GM06990 (cell line): ENCODE measurements around the gene VPREB3.
"Not testable (repeated sequence)": the region's sequence is repeated elsewhere in the genome, so short reads cannot be mapped to it uniquely, and the experiment has no call there.

Source experiments
- DNase-seq: peaks from one replicate; pipeline ENCODE4 v3.0.0-alpha.2; 2011; ENCODE audit not compliant: insufficient read length; ENCODE audit errors: extremely low read depth
- H3K27me3 ChIP-seq: replicated peaks from 2 replicates; pipeline ENCODE4 v1.6.0; 2011; ENCODE audit warnings: low read length; ENCODE audit not compliant: control insufficient read depth, insufficient read depth
- H3K36me3 ChIP-seq: 2 replicates; pipeline ENCODE4 v1.5.1; 2011; ENCODE audit warnings: low read length; ENCODE audit not compliant: control insufficient read depth, insufficient read depth
- H3K4me3 ChIP-seq: replicated peaks from 2 replicates; pipeline ENCODE4 v1.5.1; 2011; ENCODE audit warnings: low read depth, mild to moderate bottlenecking, control low read depth, low read length
- TF ChIP-seq, protein P1 (sequence below): IDR thresholded peaks from 2 replicates; pipeline ENCODE4 v1.5.1; 2011; ENCODE audit warnings: low read length, control low read depth, mild to moderate bottlenecking, inconsistent platforms; ENCODE audit not compliant: insufficient read depth, poor library complexity, severe bottlenecking

VPREB3 gene

GRCh38 chr22:23744485-23744884 is 9.7 kb downstream of the VPREB3 start:
- Histone ChIP-seq H3K27me3 (no peaks in the 10 kb centered on the region), H3K4me3 (no peak overlapping the region), H3K36me3 (no peaks in the 10 kb centered on the region; the same call in none of the 2 replicates)
- TF ChIP-seq, protein P1, sequence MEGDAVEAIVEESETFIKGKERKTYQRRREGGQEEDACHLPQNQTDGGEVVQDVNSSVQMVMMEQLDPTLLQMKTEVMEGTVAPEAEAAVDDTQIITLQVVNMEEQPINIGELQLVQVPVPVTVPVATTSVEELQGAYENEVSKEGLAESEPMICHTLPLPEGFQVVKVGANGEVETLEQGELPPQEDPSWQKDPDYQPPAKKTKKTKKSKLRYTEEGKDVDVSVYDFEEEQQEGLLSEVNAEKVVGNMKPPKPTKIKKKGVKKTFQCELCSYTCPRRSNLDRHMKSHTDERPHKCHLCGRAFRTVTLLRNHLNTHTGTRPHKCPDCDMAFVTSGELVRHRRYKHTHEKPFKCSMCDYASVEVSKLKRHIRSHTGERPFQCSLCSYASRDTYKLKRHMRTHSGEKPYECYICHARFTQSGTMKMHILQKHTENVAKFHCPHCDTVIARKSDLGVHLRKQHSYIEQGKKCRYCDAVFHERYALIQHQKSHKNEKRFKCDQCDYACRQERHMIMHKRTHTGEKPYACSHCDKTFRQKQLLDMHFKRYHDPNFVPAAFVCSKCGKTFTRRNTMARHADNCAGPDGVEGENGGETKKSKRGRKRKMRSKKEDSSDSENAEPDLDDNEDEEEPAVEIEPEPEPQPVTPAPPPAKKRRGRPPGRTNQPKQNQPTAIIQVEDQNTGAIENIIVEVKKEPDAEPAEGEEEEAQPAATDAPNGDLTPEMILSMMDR, result no peak
- DNase-seq, result no peak

DNA sequence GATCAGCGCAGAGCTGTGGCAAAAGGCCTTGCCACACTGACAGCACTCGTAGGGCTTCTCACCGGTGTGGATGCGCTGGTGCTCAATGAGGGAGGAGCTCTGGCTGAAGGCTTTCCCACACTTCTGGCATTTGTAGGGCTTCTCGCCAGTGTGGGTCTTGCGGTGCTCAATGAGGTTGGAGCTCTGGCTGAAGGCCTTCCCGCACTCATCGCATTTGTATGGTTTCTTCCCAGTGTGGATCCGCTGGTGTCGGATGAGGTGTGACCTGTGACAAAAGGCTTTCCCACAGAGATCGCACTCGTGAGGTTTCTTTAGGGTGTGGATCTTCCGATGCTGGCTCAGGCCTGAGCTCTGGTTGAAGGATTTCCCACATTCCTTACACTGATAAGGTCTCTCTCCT is 10.2 kb downstream of the VPREB3 start:
- no peak for DNase-seq

DNA sequence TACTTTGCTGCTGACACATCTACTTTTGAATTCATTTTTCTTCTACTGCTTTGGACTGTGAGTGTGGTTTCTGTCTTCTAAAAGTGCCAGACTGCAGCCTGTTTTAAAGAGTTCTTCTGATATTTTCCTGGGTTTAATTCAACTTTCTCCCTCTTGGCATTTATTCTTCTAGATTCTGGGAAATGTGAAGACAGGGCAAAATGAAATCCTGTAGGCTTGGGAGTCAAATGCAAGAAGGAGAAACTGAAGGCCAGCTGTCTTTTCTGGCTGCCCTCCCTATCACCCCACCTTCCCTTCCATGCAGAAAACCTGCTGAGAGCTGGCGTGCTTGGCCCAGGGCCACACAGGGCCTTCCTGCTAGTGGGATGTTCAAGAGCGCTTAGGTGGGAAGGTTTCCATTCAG is 10.9 kb downstream of the VPREB3 start:
- TF ChIP-seq, protein P1, result no peak
- no peak overlapping the region for H3K4me3 ChIP-seq
- no peaks in the 10 kb centered on the region for H3K27me3 ChIP-seq
- no peak for DNase-seq
- H3K36me3 ChIP-seq, result no peaks in the 10 kb centered on the region; the same call in none of the 2 replicates

More for the DNA sequence above, 10.2 kb downstream of the VPREB3 start:
- TF ChIP-seq, protein P1, result no peak
- H3K4me3 ChIP-seq, result no peak overlapping the region
- H3K36me3 ChIP-seq, result no peaks in the 10 kb centered on the region; the same call in none of the 2 replicates
- H3K27me3 ChIP-seq, result no peaks in the 10 kb centered on the region

- H3K4me3 ChIP-seq, result no peak overlapping the region
- DNase-seq, result no peak
- TF ChIP-seq, protein P1, result no peak
- H3K27me3 ChIP-seq, result no peaks in the 10 kb centered on the region
- H3K36me3 ChIP-seq, result no peaks in the 10 kb centered on the region; the same call in none of the 2 replicates
These were observed 11.5 kb downstream of the VPREB3 start for GRCh38 chr22:23742505-23743264.

DNA sequence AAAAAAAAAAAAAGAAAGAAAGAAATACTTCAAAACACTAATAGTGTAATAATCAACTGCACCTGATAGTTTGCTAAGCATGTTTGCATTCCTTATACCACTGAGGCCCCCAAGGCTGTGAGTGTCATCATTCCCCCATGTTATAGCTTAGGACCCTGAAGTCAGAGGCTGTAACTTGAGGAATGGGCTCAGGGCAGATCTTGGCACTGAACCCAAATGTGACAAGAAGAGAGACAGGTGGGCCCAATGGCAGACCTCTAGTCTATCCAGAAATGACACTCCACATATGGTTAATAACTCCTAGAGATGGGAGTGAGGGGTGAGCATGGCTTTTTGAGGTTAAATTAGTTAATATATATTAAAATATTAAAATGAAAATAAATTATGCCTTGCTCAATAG is 16.5 kb downstream of the VPREB3 start:
- no peak for DNase-seq
- Histone ChIP-seq H3K36me3 (no peaks in the 10 kb centered on the region; the same call in 1 of the 2 replicates), H3K27me3 (no peaks in the 10 kb centered on the region), H3K4me3 (no peak overlapping the region)
- TF ChIP-seq, protein P1, result no peak

DNA sequence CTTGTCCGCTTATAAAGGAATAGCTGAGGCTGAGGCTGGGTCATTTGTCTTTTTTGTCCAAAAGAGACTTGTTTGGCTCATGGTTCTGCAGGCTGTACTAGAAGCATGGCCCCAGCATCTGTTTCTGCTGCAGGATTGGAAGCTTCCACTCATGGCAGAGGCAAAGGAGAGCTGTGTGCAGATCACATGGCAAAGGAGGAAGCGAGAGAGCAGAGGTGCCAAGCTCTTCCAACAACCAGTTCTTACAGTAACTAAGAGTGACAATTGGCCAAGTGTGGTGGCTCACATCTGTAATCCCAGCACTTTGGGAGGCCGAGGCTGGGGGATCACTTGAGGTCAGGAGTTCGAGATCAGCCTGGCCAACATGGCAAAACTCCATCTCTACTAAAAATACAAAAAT is 26.1 kb downstream of the VPREB3 start:
- H3K27me3 ChIP-seq, H3K36me3 ChIP-seq, DNase-seq, H3K4me3 ChIP-seq: not testable (repeated sequence)
